Amygdala (tissue), 56 donors: ENCODE results near the gene CATSPERE.

ENCODE experiments used
- DNase-seq, 56 donors: peaks; one replicate each; lab custom pipeline; 2025; lab: John Stamatoyannopoulos, UW

CATSPERE gene, protein sequence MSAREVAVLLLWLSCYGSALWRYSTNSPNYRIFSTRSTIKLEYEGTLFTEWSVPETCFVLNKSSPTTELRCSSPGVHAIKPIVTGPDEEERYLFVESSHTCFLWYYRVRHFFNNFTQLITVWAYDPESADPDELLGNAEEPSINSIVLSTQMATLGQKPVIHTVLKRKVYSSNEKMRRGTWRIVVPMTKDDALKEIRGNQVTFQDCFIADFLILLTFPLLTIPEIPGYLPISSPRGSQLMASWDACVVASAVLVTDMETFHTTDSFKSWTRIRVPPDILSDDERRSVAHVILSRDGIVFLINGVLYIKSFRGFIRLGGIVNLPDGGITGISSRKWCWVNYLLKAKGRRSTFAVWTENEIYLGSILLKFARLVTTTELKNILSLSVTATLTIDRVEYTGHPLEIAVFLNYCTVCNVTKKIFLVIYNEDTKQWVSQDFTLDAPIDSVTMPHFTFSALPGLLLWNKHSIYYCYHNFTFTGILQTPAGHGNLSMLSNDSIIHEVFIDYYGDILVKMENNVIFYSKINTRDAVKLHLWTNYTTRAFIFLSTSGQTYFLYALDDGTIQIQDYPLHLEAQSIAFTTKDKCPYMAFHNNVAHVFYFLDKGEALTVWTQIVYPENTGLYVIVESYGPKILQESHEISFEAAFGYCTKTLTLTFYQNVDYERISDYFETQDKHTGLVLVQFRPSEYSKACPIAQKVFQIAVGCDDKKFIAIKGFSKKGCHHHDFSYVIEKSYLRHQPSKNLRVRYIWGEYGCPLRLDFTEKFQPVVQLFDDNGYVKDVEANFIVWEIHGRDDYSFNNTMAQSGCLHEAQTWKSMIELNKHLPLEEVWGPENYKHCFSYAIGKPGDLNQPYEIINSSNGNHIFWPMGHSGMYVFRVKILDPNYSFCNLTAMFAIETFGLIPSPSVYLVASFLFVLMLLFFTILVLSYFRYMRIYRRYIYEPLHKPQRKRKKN

DNA sequence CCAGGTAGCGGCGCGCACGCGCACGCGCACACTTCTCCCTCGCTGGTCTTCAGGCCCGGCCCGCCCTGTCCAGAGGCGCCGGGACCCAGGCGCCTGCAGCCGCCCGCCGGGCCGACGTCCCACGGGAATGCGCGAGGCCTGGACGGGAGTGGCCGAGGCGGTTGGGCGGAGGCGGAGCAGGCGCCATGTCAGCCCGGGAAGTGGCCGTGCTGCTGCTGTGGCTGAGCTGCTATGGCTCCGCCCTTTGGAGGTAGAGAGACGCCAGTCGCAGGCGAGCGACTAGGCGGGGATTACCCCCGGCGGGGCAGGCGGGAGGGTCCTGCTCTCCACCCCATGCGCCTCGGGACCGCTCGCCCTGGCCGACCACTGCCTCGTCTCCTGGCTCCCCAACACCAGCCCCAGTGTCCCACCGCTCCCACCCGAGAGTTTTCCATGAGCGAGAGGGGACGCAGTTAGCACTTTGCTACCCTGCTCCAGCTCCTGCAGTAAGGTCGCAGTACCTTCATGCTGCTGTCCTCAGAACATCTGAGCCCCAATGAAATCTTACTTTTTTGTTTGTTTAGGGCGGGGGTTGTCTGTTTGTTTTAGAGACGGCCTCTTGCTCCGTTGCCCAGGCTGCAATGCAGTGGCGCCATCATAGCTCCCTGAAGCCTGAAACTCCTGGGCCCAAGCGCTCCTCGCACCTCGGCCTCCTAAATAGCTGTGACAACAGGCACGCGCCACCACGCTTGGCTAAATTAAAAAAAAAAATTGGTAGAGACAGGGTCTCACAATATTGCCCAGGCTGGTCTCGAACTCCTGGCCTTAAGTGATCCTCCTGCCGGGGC is at the start of gene CATSPERE:
Gene CATSPERE (plus strand): TSS at position 29 of the 827 bp plus-strand sequence. CDS start 157 bp downstream, at position 186.
- DNase-seq = peak in 52 of 56 donors; percentile 19 to 84 (median 66)

DNA sequence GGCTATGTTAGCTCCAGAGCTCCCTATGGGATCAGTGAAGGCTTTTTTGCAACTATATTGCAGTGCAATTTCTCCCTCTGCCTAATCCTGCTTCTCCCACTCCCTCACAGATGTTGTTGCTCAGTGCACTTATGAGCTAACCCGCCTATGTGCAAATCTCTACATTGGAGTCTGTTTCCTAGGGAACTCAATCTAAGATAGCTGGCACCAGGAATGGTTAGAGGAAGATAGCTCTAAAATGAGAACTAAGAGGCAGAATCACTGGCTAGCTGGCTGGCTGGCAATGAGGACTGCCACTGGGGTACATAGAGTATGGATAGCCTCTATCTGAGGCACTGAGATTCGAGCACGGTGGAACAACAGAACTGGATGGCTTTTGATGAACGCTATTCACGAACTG is 48.9 kb upstream of the CATSPERE start:
- no peak for DNase-seq

DNA sequence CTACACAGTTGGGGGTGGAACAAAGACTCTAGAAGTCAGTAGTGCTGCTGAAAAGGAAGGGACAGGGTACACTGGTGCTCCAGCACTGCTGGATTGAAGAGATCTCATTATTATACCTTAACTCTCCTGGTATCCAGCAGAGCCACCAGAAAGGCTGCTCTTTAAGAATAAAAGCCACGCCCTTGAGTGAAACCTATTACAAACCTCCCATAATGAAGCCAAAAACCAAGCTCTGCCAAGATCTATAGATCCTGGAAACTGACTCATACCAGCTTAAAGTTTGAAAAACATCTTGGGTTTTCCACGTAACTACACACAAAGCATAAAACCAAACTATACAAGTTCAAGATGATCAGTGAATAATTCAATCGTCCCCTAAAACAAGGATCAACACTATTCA is 47.3 kb upstream of the CATSPERE start:
- no peak for DNase-seq

DNA sequence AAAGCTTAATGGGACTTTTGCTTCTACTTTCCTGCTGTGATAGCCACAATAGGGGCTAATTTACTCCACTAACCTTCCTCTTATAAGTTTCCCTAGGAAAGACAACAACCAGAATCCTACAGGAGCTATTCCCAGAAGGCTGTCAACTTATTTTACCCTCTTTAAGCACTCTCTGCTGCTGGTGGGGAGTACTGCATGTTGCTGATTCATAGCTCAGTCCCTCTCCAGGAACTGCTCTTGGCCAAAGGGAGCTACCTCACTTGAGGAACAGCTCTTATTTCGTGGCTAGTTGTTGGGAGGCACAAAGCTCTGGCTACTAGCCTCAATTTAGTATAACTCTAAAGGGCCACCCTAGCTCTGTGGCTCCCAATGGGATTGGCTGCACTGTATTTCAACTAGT is 46.5 kb upstream of the CATSPERE start:
- DNase-seq = no peak

DNA sequence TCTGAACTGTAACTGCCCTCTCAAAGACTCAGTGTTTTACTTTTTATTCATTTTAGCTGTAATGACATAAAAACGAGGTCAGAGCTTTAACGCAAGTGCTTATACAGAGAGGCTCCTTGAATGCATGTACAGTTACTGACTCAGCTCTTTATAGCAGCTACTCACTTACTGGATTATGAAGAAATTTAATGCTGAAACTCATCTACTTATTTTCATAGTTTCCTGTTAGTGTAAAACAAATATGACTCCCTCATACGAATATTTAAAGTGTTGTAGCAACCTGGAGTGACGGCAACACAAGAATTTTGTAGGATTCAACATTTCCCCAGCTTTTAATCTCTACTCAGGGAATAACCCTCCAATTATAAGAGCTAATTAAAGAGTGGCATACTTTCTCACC is 42.0 kb upstream of the CATSPERE start:
- no peak for DNase-seq

DNA sequence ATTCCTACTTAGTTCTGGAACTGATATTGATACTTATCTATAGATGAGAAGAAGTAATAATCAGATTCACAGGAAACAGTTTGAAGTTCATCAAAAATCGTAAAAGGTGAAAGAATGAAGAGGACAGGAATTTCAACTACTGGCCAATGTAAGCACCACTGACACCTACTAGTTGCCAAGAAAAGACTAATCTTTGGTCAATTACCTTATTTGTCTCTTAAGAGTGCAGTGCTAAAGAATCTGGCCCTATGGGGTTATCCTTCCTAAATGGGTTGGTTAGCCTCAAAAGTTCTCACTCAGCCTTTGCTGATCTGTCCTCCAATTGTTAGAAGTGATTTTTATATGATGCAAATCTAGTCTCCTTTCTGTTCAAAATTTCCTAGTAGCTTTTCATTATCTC is 38.9 kb upstream of the CATSPERE start:
- DNase-seq = no peak

DNA sequence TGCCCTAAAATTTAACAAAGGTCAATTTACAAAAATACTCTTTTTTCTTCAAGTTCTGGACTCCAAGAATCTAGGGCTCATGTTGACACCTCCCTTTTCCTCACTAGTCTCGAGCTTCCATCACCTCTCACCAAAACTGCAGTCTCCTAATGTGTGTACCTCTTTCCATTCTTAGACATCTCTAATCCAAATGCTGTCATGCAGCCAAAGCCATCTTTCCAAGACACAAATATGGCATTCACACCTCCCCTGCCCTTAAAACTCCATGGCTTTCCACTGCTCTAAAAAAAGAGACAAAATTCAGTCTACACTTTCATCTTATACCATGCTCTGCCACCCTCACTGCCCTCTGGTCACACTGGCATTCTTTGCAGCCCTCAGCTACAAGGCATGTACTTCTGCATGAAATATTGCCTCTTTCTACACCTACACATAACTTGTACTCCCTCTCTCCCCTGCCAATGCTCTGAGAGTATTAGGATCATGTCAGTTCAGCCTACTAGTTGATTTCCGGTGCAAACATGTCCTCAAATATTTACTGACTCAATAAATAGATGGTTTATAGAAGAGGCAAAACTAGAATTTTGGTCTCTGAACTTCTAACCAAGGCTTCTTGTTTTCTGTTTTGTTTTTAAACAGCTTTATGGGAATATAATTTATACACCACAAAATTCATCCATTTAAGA is 36.3 kb upstream of the CATSPERE start:
- no peak for DNase-seq

DNA sequence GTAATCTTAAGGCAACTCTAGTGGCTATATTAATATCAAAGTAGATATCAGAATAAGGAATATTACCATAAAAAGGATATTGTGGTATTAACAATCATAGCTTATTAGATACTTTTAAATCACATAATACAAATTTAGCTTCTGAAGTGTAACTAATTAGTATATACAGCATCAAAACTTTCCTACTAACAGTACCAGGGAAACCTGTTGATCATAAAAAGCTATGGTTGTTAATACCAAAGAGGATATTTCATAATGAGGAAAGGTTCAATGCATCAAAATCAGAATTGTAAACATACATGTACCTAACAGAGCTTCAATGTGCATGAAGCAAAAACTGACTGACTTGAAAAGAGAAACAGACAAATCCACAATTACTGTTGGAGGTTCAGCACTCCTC is 33.4 kb upstream of the CATSPERE start:
- no peak for DNase-seq

DNA sequence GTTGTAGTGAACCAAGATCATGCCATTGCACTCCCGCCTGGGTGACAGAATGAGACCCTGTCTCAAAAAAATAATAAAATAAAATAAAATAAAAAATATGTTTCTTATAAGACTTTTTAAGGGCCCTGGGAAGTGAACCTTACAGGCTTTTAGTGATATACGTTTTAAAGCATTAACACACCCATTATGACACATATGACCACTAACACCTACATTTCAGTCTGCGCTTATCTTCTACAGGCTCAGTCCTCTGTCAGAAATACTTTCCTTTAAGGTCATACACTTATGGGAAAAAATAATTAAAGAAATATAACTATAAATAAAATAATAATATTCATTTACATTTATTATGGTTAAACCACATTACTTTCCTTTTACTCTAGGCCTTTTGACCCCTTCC is 31.3 kb upstream of the CATSPERE start:
- DNase-seq = no peak

DNA sequence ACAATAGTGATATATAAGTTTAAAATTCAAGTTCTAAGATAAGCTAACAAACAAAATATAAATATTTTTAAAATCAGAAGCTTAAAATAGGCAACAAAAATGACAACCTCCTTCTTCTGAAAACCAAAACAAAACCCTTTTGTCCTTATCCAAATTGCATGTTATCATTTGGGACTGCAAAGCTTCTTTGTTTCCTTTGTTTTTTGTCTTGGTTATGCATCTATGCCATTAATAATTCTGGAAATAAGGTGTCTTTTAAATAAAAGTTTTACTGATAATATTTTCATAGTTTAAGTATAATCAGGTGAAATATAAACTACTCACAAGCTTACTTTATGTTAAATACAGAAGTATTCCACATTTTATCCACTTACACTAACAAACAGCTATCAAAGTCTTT is 29.9 kb upstream of the CATSPERE start:
- DNase-seq = no peak

DNA sequence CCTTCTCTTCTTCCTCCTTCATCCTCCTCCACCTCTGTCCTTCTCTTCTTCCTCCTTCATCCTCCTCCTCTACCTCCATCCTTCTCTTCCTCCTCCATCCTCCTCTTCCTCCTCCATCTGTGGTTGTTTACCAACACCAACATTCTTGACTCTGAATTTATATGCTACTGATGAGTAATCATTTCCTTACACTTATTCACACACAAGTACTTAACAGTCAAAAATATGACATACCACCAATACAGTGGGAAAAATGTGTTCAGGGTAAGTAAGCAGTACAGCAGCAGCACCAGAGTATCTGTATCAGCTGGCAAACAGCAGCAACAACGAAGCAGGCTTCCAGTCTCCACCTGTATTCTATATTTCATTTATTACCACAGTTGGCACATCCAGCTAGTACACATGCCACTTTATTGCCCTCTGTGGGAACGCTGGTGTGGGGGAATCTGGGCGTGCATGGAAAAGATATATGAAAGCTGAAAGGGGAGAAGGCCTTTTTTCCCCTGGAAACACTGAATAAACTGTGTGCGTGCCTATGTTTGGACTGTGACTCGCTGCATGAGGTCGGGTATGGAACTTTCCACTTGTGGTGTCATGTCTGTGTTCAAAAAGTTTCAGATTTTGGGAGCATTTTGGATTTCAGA is 25.4 kb upstream of the CATSPERE start:
- DNase-seq = no peak

DNA sequence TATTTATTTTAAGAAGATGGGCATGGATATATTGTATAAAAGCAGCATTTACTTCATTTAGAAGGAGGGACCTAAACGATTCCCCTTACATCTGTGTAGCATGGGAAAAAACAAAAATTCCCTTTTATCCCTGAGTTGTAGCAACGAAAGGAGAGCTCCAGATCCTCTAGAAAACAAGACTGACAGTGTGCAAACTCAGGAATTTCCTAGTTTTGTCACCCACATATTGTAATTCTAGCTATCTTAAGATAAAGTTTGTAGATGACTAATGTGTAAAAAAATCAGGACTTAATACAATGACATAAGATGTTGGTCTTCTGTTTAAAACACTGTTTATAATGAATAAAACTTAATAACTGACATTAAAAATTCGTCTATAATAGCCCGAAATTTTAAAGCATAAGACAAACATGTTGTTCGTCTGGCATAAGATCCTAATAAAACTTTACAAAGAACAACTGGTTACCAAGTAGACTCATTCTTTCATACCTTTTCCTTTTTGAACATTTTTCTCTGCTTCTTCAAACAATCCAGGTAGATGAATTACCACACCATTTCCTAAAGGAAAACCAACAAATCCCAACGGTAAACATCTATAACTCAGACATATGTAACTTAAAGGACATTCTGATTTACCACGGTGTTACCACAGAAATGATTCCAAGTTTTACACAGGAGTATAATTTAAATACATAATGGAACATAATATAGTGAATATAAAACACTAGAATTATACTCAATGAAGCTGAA is 24.6 kb upstream of the CATSPERE start:
- no peak for DNase-seq

DNA sequence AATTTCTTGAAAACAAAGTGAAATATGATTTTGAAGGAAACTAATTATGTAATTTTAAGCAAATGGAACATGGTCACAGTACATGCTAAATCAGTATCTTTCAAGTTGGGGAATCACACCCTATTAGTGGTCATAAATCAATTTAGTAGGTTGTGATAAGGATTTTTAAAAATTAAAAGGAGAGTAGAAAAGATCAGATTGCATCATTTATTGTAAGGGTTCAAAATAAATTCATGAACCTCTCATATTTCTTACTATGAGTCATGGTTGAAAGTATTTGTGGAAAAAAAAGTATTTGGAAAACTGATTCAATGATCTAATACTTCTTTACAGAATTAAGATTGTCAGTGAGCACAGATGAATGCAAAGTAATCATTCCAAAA is 24.0 kb upstream of the CATSPERE start:
- no peak for DNase-seq

DNA sequence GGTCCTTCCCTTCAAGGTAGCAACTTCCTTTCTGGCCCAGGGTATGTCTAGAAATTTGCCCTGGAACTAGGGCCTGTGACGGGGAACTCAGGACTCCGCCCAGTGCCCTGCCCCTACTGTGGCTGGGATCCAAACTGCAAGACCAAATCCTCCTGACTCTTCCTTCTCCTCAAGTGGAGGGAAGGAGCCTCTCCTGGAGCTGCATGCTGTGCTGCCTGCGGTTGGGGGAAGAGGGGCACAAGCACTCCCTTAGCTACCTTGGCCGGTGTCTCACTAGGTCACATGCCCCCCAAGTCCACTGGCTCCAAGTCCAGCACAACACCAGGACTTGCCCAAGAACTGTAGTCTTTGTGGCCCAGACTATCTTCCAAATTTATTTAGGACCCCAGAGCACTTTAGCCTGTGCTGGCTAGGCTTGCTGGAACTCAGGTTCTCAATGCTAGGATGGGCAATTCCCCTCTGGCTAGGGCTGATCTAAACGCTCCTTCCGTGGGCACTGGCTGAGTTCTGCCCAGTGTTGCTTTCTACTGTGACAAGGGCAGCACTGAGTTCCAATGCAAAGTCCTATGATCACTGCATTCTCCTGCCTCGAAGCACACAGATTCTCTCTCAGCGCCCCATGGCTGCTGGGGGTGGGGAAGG is 21.6 kb upstream of the CATSPERE start:
- DNase-seq = no peak

DNA sequence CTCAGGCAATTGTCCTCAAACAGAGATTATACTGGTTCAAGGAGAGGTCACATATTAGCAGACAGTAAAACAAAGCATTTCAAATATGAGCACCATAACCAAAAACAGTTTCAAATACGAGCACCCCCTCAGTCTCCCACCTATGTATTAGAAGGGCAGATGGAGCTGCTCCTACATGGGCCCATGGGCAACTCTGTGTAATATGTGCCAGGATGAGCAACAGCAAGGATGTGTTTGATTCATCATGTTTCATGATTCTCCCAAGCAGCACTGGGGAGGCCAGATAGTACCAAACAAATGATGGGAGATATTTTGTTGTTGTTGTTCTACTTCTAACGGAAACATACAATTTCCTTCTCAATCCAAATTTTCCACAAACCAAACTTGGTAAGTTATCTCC is 18.2 kb upstream of the CATSPERE start:
- no peak for DNase-seq

DNA sequence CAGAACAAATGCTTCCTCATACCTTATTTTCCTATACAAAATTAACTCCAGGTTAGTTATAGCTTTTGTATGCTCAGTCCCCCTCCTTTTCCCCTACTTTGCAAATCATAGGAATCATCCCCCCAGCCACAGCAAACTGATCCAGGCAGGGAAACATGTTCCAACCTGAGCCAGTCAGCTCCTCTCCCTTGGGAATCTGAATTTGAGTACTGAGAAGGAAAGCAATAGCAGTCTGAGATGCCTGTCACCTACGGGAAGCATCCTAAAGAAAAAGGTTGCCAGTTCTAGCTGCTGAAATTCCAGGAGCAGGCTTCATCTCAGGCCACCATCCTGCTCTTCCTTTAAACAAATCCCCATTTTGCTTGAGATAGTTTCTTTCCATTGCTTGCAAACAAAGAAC is 16.2 kb upstream of the CATSPERE start:
- no peak for DNase-seq

DNA sequence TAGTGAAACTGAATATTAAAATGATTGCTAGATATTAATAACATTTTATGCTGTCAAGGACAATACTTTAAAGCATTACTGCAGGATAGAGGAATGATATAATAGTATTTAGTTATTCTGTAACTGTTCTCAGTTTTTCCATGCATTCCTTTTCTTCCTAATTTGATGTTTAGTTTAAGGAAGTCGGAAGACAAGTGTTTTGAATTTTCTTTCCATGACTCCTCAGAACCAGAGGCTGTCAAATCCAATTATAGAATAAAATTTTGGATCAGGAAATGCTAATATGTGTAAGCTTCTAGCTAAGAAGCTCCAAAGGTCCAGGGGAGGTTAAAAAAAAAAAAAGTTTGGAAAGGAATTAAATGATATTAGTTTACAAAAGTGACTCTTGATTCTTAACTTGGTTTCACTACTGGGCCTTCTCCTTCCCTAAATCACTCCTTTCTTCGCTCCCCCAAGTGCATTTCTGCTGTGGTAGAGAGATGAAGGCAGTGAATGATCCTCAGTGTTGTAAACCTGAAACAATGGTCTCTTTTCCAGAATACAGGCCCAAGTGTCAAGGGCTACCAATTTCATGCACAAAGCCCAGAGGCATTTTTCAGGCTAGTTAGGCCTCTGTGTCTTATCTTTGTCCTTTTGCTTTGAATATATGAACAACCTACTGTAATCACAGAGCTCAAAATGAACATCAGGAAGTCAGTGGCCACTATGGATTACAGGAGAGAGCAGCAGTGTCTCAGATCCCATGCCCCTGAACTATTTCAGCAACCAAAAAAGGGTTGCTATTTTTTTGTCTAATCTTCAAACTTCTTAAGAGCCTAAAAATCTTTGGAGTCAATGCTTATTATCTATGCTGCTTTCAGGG is 15.5 kb upstream of the CATSPERE start:
- DNase-seq = no peak
